Neural cell (in vitro differentiated cells): Measurements from ENCODE around the gene TMEM135. TPM values are rescaled to one million over a fixed set of nuclear protein-coding genes. Genes with fewer than 3 reads are reported as not detected.

Experiments used
- H2AFZ ChIP-seq: fragments of 200-600, 300-800 bp; sonication (generic), shearing (Covaris generic); 2 replicates; pipeline ENCODE4 v1.6.0; 2014; ENCODE audit warnings: low read depth, mild to moderate bottlenecking, antibody characterized with exemption, low read length, moderate library complexity
- H3F3A ChIP-seq: fragments of 200-600 bp; shearing (Covaris generic); 2 replicates; pipeline ENCODE4 v1.6.1; 2016; ENCODE audit warnings: mild to moderate bottlenecking, moderate library complexity, mixed read lengths, antibody characterized with exemption, low read length; ENCODE audit not compliant: insufficient read depth, poor library complexity, severe bottlenecking
- H3K27ac ChIP-seq: fragments of 200-600, 300-800 bp; sonication (generic), shearing (Covaris generic); 2 replicates; pipeline ENCODE4 v1.5.1; 2014; ENCODE audit warnings: mild to moderate bottlenecking, low read length, moderate library complexity
- H3K27me3 ChIP-seq: fragments of 300-800, 200-600 bp; sonication (generic), shearing (Covaris generic); 2 replicates; pipeline ENCODE4 v1.6.0; 2014; ENCODE audit warnings: mild to moderate bottlenecking, low read depth, low read length, moderate library complexity; ENCODE audit not compliant: insufficient read depth
- H3K36me3 ChIP-seq: fragments of 300-800, 200-600 bp; sonication (generic), shearing (Covaris generic); 2 replicates; pipeline ENCODE4 v1.5.1; 2014; ENCODE audit warnings: mild to moderate bottlenecking, antibody characterized with exemption, low read length, moderate library complexity; ENCODE audit not compliant: insufficient read depth
- H3K4me2 ChIP-seq: fragments of 300-800, 200-600 bp; sonication (generic), shearing (Covaris generic); 2 replicates; pipeline ENCODE4 v1.6.0; 2014; ENCODE audit warnings: mild to moderate bottlenecking, low read length
- H3K4me3 ChIP-seq: fragments of 300-800, 200-600 bp; sonication (generic), shearing (Covaris generic); 2 replicates; pipeline ENCODE4 v1.5.1; 2014; ENCODE audit warnings: mild to moderate bottlenecking, low read length, moderate library complexity
- H3K79me2 ChIP-seq: fragments of 200-600 bp; shearing (Covaris generic); replicated peaks from 2 replicates; pipeline ENCODE4 v1.6.0; 2014; ENCODE audit warnings: mild to moderate bottlenecking, low read length, moderate library complexity; ENCODE audit not compliant: insufficient read depth
- H3K9ac ChIP-seq: fragments of 300-800, 200-600 bp; sonication (generic), shearing (Covaris generic); 2 replicates; pipeline ENCODE4 v1.6.1; 2016; ENCODE audit warnings: mild to moderate bottlenecking, low read length, mixed read lengths
- H3K9me2 ChIP-seq: fragments of 200-600 bp; shearing (Covaris generic); 2 replicates; pipeline ENCODE4 v1.6.1; 2016; ENCODE audit warnings: mild to moderate bottlenecking, low read length, mixed read lengths; ENCODE audit not compliant: insufficient read depth
- H3K9me3 ChIP-seq: fragments of 200-600, 300-800 bp; sonication (generic), shearing (Covaris generic); 2 replicates; pipeline ENCODE4 v1.6.1; 2016; ENCODE audit warnings: mild to moderate bottlenecking, mixed run types, low read length, moderate library complexity, mixed read lengths
- H4K20me1 ChIP-seq: fragments of 200-600 bp; shearing (Covaris generic); 2 replicates; pipeline ENCODE4 v1.6.1; 2016; ENCODE audit warnings: mild to moderate bottlenecking, mixed run types; ENCODE audit not compliant: insufficient read depth
- EP300 ChIP-seq: fragments of 450-650 bp; conservative IDR thresholded peaks from 2 replicates; pipeline ENCODE4 v1.6.1; 2014; ENCODE audit warnings: antibody characterized with exemption, mild to moderate bottlenecking, moderate library complexity; ENCODE audit not compliant: poor library complexity, severe bottlenecking
- EZH2 ChIP-seq: fragments of 200-600, 300-800 bp; shearing (Covaris generic), sonication (generic); IDR thresholded peaks from 2 replicates; pipeline ENCODE4 v1.6.1; 2014; ENCODE audit warnings: antibody characterized with exemption, low read length, borderline replicate concordance, mild to moderate bottlenecking; ENCODE audit not compliant: insufficient read depth, poor library complexity, severe bottlenecking
- MXI1 ChIP-seq: fragments of 450-650 bp; conservative IDR thresholded peaks from 2 replicates; pipeline ENCODE4 v1.6.1; 2014; ENCODE audit warnings: antibody characterized with exemption, mild to moderate bottlenecking; ENCODE audit not compliant: poor library complexity, severe bottlenecking
- POLR2AphosphoS5 ChIP-seq: IDR thresholded peaks from 2 replicates; pipeline ENCODE4 v1.6.1; 2012
- RAD21 ChIP-seq: fragments of 450-650 bp; conservative IDR thresholded peaks from 2 replicates; pipeline ENCODE4 v1.6.1; 2014; ENCODE audit warnings: antibody characterized with exemption, mild to moderate bottlenecking, moderate library complexity
- SMC3 ChIP-seq: fragments of 450-650 bp; conservative IDR thresholded peaks from 2 replicates; pipeline ENCODE4 v1.6.1; 2014; ENCODE audit warnings: antibody characterized with exemption, mild to moderate bottlenecking, moderate library complexity; ENCODE audit not compliant: poor library complexity
- TAF1 ChIP-seq: IDR thresholded peaks from 2 replicates; pipeline ENCODE4 v1.6.1; 2012; ENCODE audit warnings: low read depth
- polyA plus RNA-seq: library from polyadenylated mRNA; depleted of rRNA; stranded (reverse); fragments of >200 nt; gene quantifications from 2 replicates; pipeline ENCODE4 v1.2.3, GENCODE V29; 2014
- TF ChIP-seq, protein P1 (sequence below): IDR thresholded peaks from 2 replicates; pipeline ENCODE4 v1.6.1; 2012; ENCODE audit warnings: borderline replicate concordance
- TF ChIP-seq, protein P2 (sequence below): fragments of 450-650 bp; IDR thresholded peaks from 2 replicates; pipeline ENCODE4 v1.5.1; 2014; ENCODE audit warnings: antibody characterized with exemption, mild to moderate bottlenecking, moderate library complexity; ENCODE audit not compliant: poor library complexity, severe bottlenecking

The TMEM135 gene
- polyA plus RNA-seq, 1 donor from 2014 or later = 15.6 TPM

DNA sequence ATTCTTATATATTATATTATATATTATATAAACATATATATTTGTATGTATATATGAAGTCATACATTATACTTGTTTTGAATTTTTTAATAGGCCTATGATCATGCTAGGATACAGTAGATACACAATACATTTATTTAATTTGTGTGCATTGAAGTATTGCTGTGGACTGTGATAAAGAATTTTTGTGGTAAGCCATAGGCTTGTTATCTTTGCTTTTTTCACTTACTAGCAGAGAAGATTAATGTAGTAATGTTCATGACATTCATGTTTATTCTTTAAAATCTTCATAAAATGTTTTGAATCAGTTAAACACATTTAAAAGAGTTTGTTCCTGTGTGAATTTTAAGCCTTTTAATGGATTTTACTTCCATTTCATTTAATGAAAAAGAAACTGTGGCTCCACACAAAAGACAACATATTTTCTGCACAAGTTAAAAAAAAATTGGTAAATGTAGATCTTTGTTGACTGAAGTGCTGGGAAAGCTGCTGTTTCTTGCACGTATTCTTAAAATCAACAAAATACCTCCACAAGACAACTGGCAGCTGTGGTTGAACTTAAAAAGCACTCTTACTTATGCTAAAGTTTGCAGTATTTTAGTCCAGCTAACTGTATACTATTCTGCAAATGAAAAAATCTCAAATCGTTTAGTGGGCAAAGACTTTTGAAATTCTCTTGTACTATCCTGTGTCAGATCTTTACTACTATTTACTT is 156.2 kb downstream of the TMEM135 start:
- H3K79me2 ChIP-seq = no peaks in the 10 kb centered on the region
- no peak overlapping the region for H2AFZ ChIP-seq
- no peaks in the 10 kb centered on the region for H4K20me1 ChIP-seq
- H3K27ac ChIP-seq = no peak overlapping the region
- no peaks in the 10 kb centered on the region for H3K9me3 ChIP-seq
- no peak overlapping the region for H3K9ac ChIP-seq
- no peaks in the 10 kb centered on the region for H3K36me3 ChIP-seq
- H3K4me3 ChIP-seq = no peak overlapping the region
- TF ChIP-seq, protein P1, sequence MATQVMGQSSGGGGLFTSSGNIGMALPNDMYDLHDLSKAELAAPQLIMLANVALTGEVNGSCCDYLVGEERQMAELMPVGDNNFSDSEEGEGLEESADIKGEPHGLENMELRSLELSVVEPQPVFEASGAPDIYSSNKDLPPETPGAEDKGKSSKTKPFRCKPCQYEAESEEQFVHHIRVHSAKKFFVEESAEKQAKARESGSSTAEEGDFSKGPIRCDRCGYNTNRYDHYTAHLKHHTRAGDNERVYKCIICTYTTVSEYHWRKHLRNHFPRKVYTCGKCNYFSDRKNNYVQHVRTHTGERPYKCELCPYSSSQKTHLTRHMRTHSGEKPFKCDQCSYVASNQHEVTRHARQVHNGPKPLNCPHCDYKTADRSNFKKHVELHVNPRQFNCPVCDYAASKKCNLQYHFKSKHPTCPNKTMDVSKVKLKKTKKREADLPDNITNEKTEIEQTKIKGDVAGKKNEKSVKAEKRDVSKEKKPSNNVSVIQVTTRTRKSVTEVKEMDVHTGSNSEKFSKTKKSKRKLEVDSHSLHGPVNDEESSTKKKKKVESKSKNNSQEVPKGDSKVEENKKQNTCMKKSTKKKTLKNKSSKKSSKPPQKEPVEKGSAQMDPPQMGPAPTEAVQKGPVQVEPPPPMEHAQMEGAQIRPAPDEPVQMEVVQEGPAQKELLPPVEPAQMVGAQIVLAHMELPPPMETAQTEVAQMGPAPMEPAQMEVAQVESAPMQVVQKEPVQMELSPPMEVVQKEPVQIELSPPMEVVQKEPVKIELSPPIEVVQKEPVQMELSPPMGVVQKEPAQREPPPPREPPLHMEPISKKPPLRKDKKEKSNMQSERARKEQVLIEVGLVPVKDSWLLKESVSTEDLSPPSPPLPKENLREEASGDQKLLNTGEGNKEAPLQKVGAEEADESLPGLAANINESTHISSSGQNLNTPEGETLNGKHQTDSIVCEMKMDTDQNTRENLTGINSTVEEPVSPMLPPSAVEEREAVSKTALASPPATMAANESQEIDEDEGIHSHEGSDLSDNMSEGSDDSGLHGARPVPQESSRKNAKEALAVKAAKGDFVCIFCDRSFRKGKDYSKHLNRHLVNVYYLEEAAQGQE = no peak
- no peak for TF ChIP-seq MXI1
- TF ChIP-seq, protein P2, sequence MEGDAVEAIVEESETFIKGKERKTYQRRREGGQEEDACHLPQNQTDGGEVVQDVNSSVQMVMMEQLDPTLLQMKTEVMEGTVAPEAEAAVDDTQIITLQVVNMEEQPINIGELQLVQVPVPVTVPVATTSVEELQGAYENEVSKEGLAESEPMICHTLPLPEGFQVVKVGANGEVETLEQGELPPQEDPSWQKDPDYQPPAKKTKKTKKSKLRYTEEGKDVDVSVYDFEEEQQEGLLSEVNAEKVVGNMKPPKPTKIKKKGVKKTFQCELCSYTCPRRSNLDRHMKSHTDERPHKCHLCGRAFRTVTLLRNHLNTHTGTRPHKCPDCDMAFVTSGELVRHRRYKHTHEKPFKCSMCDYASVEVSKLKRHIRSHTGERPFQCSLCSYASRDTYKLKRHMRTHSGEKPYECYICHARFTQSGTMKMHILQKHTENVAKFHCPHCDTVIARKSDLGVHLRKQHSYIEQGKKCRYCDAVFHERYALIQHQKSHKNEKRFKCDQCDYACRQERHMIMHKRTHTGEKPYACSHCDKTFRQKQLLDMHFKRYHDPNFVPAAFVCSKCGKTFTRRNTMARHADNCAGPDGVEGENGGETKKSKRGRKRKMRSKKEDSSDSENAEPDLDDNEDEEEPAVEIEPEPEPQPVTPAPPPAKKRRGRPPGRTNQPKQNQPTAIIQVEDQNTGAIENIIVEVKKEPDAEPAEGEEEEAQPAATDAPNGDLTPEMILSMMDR = no peak
- TF ChIP-seq EZH2 = no peak
- TF ChIP-seq TAF1 = no peak
- no peak for TF ChIP-seq RAD21
- no peak for TF ChIP-seq EP300
- TF ChIP-seq POLR2AphosphoS5 = no peak
- TF ChIP-seq SMC3 = no peak
- no peaks in the 10 kb centered on the region for H3F3A ChIP-seq
- no peak overlapping the region for H3K4me2 ChIP-seq
- no peaks in the 10 kb centered on the region for H3K27me3 ChIP-seq
- H3K9me2 ChIP-seq = no peaks in the 10 kb centered on the region

DNA sequence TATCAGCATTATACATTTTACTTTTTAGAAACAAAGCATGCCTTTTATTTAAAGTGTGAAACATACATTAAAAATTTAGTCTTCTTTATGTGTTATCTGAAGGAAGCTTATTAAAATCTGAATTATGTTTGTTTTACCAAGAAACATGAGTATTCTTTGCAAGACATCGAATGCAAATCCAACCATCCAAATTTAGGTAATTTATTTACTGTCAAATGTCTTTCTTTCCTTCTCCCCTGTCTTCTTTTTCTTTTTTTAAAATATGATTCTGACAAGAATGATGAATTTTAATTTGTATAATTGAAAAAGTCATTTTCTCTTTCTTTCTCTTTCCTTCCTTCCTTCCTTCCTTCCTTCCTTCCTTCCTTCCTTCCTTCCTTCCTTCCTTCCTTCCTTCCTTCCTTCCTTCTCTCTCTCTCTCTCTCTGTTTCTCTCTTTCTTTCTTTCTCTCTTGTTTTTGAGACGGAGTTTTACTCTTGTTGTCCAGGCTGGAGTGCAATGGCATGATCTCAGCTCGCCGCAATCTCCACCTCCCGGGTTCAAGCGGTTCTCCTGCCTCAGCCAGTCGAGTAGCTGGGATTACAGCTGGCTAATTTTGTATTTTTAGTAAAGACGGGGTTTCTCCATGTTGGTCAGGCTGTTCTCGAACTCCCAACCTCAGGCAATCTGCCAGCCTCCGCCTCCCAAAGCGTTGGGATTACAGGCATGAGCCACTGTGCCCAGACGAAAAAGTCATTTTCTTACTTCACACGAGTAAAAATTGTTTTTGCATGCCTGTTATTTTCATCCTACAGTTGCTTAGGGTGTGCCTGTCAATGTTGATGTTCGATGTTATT is 157.5 kb downstream of the TMEM135 start:
- Histone ChIP-seq H3K9me3 (no peaks in the 10 kb centered on the region), H3K9me2 (no peaks in the 10 kb centered on the region), H3K4me3 (no peak overlapping the region), H4K20me1 (no peaks in the 10 kb centered on the region), H3K9ac (no peak overlapping the region), H3F3A (no peaks in the 10 kb centered on the region), H3K36me3 (no peaks in the 10 kb centered on the region), H3K27ac (no peak overlapping the region), H2AFZ (no peak overlapping the region), H3K4me2 (no peak overlapping the region), H3K79me2 (no peaks in the 10 kb centered on the region), H3K27me3 (no peaks in the 10 kb centered on the region)
- no peak for TF ChIP-seq EP300
- no peak for TF ChIP-seq SMC3
- TF ChIP-seq, protein P1 = no peak
- no peak for TF ChIP-seq POLR2AphosphoS5
- TF ChIP-seq MXI1 = no peak
